Neuronal stem cell (in vitro differentiated cells): ENCODE measurements around the gene OR4Q3.
"Not testable (repeated sequence)": the region's sequence is repeated elsewhere in the genome, so short reads cannot be mapped to it uniquely, and the experiment has no call there.

Experiments
- DNase-seq: peaks from one replicate; pipeline ENCODE4 v3.0.0-alpha.2; 2013; ENCODE audit warnings: low spot score
- H2AFZ ChIP-seq: one replicate; pipeline ENCODE4 v1.6.1; 2013; ENCODE audit warnings: mild to moderate bottlenecking, low read length, inconsistent platforms
- H2AK5ac ChIP-seq: 2 replicates; pipeline ENCODE4 v1.6.1; 2013; ENCODE audit warnings: low read depth, mild to moderate bottlenecking, inconsistent platforms, low read length, moderate library complexity, mixed read lengths
- H2BK120ac ChIP-seq: 2 replicates; pipeline ENCODE4 v1.6.1; 2013; ENCODE audit warnings: low read depth, mild to moderate bottlenecking, inconsistent platforms, low read length, moderate library complexity, mixed read lengths
- H2BK12ac ChIP-seq: one replicate; pipeline ENCODE4 v1.6.1; 2013; ENCODE audit warnings: low read length, inconsistent platforms
- H2BK15ac ChIP-seq: 2 replicates; pipeline ENCODE4 v1.6.1; 2013; ENCODE audit warnings: mild to moderate bottlenecking, low read length, inconsistent platforms, mixed read lengths
- H2BK5ac ChIP-seq: one replicate; pipeline ENCODE4 v1.6.1; 2013; ENCODE audit warnings: inconsistent platforms, mild to moderate bottlenecking, low read length, moderate library complexity
- H3K14ac ChIP-seq: one replicate; pipeline ENCODE4 v1.6.1; 2013; ENCODE audit warnings: low read length, inconsistent platforms
- H3K18ac ChIP-seq: 2 replicates; pipeline ENCODE4 v1.6.1; 2013; ENCODE audit warnings: low read length, inconsistent platforms
- H3K23ac ChIP-seq: 2 replicates; pipeline ENCODE4 v1.6.1; 2013; ENCODE audit warnings: low read depth, mild to moderate bottlenecking, mixed read lengths, low read length, inconsistent platforms; ENCODE audit not compliant: poor library complexity
- H3K27ac ChIP-seq: replicated peaks from 3 replicates; pipeline ENCODE4 v1.5.1; 2013; ENCODE audit warnings: low read length, inconsistent platforms
- H3K27me3 ChIP-seq, 3 experiments: 2 replicates each; pipeline ENCODE4 v1.6.1; 2013; ENCODE audit warnings: low read length in 3 of 3, mild to moderate bottlenecking in 2 of 3, inconsistent platforms in 1 of 3, low read depth in 1 of 3, mixed read lengths in 1 of 3, moderate library complexity in 1 of 3; ENCODE audit not compliant: control insufficient read depth in 3 of 3, insufficient read depth in 3 of 3
- H3K36me3 ChIP-seq, 2 donors: replicated peaks in 1 of 2; 2 replicates each; pipeline ENCODE4 v1.6.1; 2013; ENCODE audit warnings: low read length in 2 of 2; ENCODE audit not compliant: control insufficient read depth in 2 of 2, insufficient read depth in 2 of 2
- H3K4ac ChIP-seq: 2 replicates; pipeline ENCODE4 v1.6.1; 2013; ENCODE audit warnings: inconsistent platforms, mild to moderate bottlenecking, low read length, moderate library complexity
- H3K4me1 ChIP-seq, 2 donors: 1 replicate in 1 of 2; 2 replicates in 1 of 2; pipeline ENCODE4 v1.6.1; 2013; ENCODE audit warnings: low read length in 2 of 2, low read depth in 1 of 2; ENCODE audit not compliant: control insufficient read depth in 2 of 2, insufficient read depth in 1 of 2
- H3K4me2 ChIP-seq: one replicate; pipeline ENCODE4 v1.6.1; 2013; ENCODE audit warnings: mild to moderate bottlenecking, low read length, inconsistent platforms; ENCODE audit not compliant: insufficient read depth, poor library complexity, severe bottlenecking
- H3K4me3 ChIP-seq, 2 donors: 2 replicates each; pipeline ENCODE4 v1.5.1; 2013; ENCODE audit warnings: low read length in 2 of 2, mild to moderate bottlenecking in 2 of 2, inconsistent platforms in 1 of 2, moderate library complexity in 1 of 2
- H3K79me1 ChIP-seq: one replicate; pipeline ENCODE4 v1.6.1; 2013; ENCODE audit warnings: low read depth, mild to moderate bottlenecking, inconsistent platforms, low read length, moderate library complexity
- H3K9ac ChIP-seq: one replicate; pipeline ENCODE4 v1.6.1; 2013; ENCODE audit warnings: mild to moderate bottlenecking, low read depth, low read length, inconsistent platforms; ENCODE audit not compliant: poor library complexity
- H3K9me3 ChIP-seq, 2 donors: replicated peaks in 1 of 2; 2 replicates each; pipeline versions ENCODE3 to v1.6.1; 2013; ENCODE audit warnings: low read length in 2 of 2, mild to moderate bottlenecking in 2 of 2, inconsistent platforms in 1 of 2, low read depth in 1 of 2, mixed read lengths in 1 of 2, moderate library complexity in 1 of 2; ENCODE audit not compliant: control insufficient read depth in 2 of 2, insufficient read depth in 1 of 2
- H4K8ac ChIP-seq: one replicate; pipeline ENCODE4 v1.6.1; 2013; ENCODE audit warnings: low read depth, mild to moderate bottlenecking, inconsistent platforms, low read length, moderate library complexity
- H4K91ac ChIP-seq: one replicate; pipeline ENCODE4 v1.6.1; 2013; ENCODE audit warnings: low read length, low read depth, mild to moderate bottlenecking, inconsistent platforms; ENCODE audit not compliant: poor library complexity
- WGBS, 2 donors: extraction: QIAGEN DNeasy Blood & Tissue Kit; methylation state at CpG; one replicate each; pipeline ENCODE4 v1.1.7; 2013; ENCODE audit warnings: missing lambda C conversion rate in 2 of 2, mixed read lengths in 1 of 2; ENCODE audit not compliant: insufficient read length in 2 of 2, insufficient replicate concordance in 1 of 2; ENCODE audit errors: extremely low coverage in 2 of 2; 5-methylcytosine and 5-hydroxymethylcytosine counted together

Gene OR4Q3

DNA sequence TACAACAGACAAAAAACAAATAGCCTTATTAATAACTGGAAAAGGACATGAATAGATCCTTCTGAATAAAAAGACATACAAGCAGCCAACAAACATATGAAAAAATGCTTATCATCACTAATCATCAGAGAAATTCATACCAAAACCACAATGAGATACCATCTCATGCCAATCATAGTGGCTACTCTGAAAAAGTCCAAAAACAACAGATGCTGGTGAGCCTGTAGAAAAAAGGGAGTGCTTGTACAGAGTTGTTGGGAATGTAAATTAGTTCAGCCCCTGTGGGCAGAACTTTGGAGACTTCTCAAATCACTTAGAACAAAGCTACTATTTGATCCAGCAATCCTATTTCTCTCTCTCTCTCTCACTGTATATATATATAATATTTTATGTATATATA is 8.9 kb downstream of the OR4Q3 start:
- H2BK15ac ChIP-seq, DNase-seq, H3K79me1 ChIP-seq, H2BK5ac ChIP-seq, H3K18ac ChIP-seq, H2BK12ac ChIP-seq, H4K91ac ChIP-seq, H3K4ac ChIP-seq, H3K4me1 ChIP-seq, H2AK5ac ChIP-seq, H3K14ac ChIP-seq, H3K23ac ChIP-seq, H3K4me3 ChIP-seq, H2AFZ ChIP-seq, H3K9ac ChIP-seq, H3K27ac ChIP-seq, H3K27me3 ChIP-seq, H3K36me3 ChIP-seq, H2BK120ac ChIP-seq, H3K4me2 ChIP-seq, H4K8ac ChIP-seq, H3K9me3 ChIP-seq: not testable (repeated sequence)

DNA sequence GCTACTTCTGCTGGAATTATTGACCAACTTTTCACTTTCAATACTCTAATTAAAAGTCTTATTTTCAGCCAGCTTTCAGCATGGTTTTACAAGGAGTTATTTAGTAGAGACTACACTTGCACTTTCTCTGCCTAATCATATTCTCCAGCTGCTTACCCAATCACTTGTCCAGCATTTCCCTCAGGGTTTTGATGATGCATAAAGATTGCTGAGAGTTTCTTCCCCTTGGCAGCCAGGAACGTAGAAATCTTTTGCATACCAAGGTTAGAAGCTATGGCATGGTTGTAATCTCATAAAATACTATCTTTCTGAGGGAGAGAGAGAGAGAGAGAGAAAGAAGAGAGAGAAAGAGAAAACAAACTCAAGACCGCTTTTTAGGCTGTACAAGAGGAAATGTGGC is 10.8 kb downstream of the OR4Q3 start:
- no peak overlapping the region for H2BK15ac ChIP-seq
- H3K4me3 ChIP-seq: no peak overlapping the region
- no peaks in the 10 kb centered on the region for H3K36me3 ChIP-seq
- no peak overlapping the region for H4K8ac ChIP-seq
- H3K18ac ChIP-seq: no peak overlapping the region
- WGBS, 2 donors: no CpG with 5 or more reads among the region's 2 CpGs
- H3K79me1 ChIP-seq: no peaks in the 10 kb centered on the region
- H2BK5ac ChIP-seq: no peak overlapping the region
- H2BK12ac ChIP-seq: no peak overlapping the region
- no peak overlapping the region for H3K9ac ChIP-seq
- DNase-seq: no peak
- no peaks in the 10 kb centered on the region for H3K27me3 ChIP-seq
- H3K4me2 ChIP-seq: no peak overlapping the region
- no peak overlapping the region for H3K27ac ChIP-seq
- H2AFZ ChIP-seq: no peak overlapping the region
- no peak overlapping the region for H4K91ac ChIP-seq
- H3K9me3 ChIP-seq: peaks cover 0 to 1% of the 10 kb centered on the region in 2 donors
- H3K14ac ChIP-seq: no peak overlapping the region
- H3K4ac ChIP-seq: no peak overlapping the region
- H2AK5ac ChIP-seq: no peak overlapping the region
- no peaks in the 10 kb centered on the region for H3K4me1 ChIP-seq
- no peak overlapping the region for H2BK120ac ChIP-seq
- H3K23ac ChIP-seq: no peak overlapping the region

DNA sequence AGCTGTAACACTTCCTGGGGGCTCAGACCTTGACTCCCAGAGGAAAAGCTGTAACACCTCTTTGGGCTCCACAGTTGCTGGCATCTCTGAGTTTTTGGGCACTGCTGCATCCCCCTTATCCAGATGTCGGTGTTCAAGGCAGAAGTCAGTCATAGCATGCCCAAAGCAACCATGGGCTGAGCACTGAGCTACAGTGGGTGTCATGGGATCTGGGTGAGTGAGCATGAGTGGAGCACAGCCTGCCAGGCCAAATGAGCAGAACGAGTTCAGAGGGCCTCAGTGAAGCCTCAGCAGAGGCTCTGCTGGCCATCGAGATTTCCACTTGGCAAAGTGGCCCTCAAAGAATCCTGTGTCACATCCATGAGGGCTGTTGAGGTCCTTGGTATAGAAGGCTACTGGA is 28.1 kb downstream of the OR4Q3 start:
- not testable (repeated sequence) for H3K27ac ChIP-seq, H3K4ac ChIP-seq, H3K4me1 ChIP-seq, H3K4me2 ChIP-seq, H3K14ac ChIP-seq, H3K4me3 ChIP-seq, H2AK5ac ChIP-seq, H3K9ac ChIP-seq, H3K9me3 ChIP-seq, H3K27me3 ChIP-seq, H3K79me1 ChIP-seq, H2BK5ac ChIP-seq, H4K8ac ChIP-seq, H2BK15ac ChIP-seq, H2BK120ac ChIP-seq, H4K91ac ChIP-seq, H3K18ac ChIP-seq, H3K23ac ChIP-seq, DNase-seq, H2AFZ ChIP-seq, H2BK12ac ChIP-seq, H3K36me3 ChIP-seq
- WGBS, 2 donors: no CpG with 5 or more reads among the region's 3 CpGs

DNA sequence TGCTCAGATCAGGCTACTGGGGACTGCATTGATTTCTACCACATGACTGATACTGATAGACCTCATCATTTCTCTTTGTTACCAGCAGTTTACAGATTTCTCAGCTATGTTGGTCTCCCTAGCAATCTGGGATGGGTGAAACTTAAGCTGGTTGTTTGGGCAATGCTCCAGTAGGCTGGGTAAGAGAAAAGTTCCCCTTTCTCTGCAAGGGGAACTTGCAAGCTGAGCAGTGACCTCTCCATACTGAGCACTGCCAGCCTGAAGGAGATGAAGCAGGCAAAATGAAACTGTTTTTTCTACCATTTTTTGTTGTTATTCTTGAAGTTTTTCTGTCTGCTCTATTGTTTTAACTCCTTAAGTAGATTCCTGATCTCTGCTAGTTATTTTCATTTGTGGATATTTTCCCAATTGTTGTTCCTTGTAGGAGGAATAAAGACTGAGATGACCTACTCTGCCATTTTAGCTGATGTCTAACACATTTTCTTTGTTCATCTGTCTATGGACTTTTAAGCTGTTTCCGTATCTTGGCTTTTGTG is 28.6 kb downstream of the OR4Q3 start:
- Histone ChIP-seq H2BK5ac (no peak overlapping the region), H2AFZ (no peak overlapping the region), H2AK5ac (no peak overlapping the region), H2BK120ac (no peak overlapping the region), H4K91ac (no peak overlapping the region), H2BK15ac (no peak overlapping the region), H3K9me3 (peaks cover 0 to 9% of the 10 kb centered on the region in 2 donors), H3K14ac (no peak overlapping the region), H3K79me1 (no peaks in the 10 kb centered on the region), H3K23ac (no peak overlapping the region), H3K27me3 (no peaks in the 10 kb centered on the region), H3K4me3 (no peak overlapping the region), H2BK12ac (no peak overlapping the region), H3K4me1 (no peaks in the 10 kb centered on the region), H3K9ac (no peak overlapping the region), H3K4me2 (no peak overlapping the region), H3K36me3 (no peaks in the 10 kb centered on the region), H4K8ac (no peak overlapping the region), H3K4ac (no peak overlapping the region), H3K18ac (no peak overlapping the region), H3K27ac (no peak overlapping the region)
- no peak for DNase-seq
- no CpG with 5 or more reads among the region's 1 CpG for WGBS, 2 donors
